Pancreas (tissue), 10 donors: Measurements from ENCODE around the gene GMDS. TPM values are rescaled to one million over a fixed set of nuclear protein-coding genes. Genes with fewer than 3 reads are reported as not detected.

ENCODE experiments used
- ATAC-seq, 4 donors: fragments of 200-7000 bp; cut with Tn5 transposase; one replicate each; pipeline versions ENCODE4 v1.8.0 to v1.9.1; 2020; ENCODE audit warnings: mild to moderate bottlenecking in 4 of 4, moderate library complexity in 4 of 4
- DNase-seq, 6 donors: peaks; one replicate each; pipeline ENCODE4 v3.0.0-alpha.2; 2020
- FAIRE-seq: peaks from 2 replicates; lab custom pipeline; 2012; peaks lifted over from hg19 to GRCh38; lab: Jason Lieb, UNC
- H3K27ac ChIP-seq, 4 donors: fragments of 200-600 bp; sonication (generic); 1 replicate in 3 of 4; 2 replicates in 1 of 4; pipeline versions ENCODE4 v1.5.0 to v1.8.0; 2020
- H3K27me3 ChIP-seq, 4 donors: fragments of 200-600 bp; one replicate each; pipeline ENCODE4 v1.8.0; 2021
- H3K36me3 ChIP-seq, 3 donors: fragments of 200-600 bp; sonication (generic) in 1 of 3; one replicate each; pipeline versions ENCODE4 v1.5.0 to v1.8.0; 2020 to 2021
- H3K4me1 ChIP-seq, 3 donors: fragments of 200-600 bp; one replicate each; pipeline ENCODE4 v1.8.0; 2021
- H3K4me3 ChIP-seq, 4 donors: fragments of 200-600 bp; sonication (generic) in 2 of 4; one replicate each; pipeline versions ENCODE4 v1.5.0 to v1.8.0; 2020 to 2021
- H3K9me3 ChIP-seq, 4 donors: fragments of 200-600 bp; one replicate each; pipeline ENCODE4 v1.8.0; 2021
- WGBS, 2 donors: extraction: QIAGEN DNeasy Blood & Tissue Kit; methylation state at CpG; one replicate each; pipeline ENCODE4 v1.1.7; 2013; 5-methylcytosine and 5-hydroxymethylcytosine counted together
- intact Hi-C, 3 donors: fragments of 100-400 bp; cut with DNase I; formaldehyde crosslinking; loops; one replicate each; pipeline versions ENCODE4 v1.11.1 to v1.14.2; 2022
- polyA plus RNA-seq, 2 donors: library from polyadenylated mRNA; stranded (reverse); fragments of 200-250 nt; gene quantifications; one replicate each; pipeline ENCODE4 v1.2.3, GENCODE V29; 2013
- total RNA-seq, 6 donors: library from RNA; stranded (reverse); fragmentation: NEBNext Ultra II Directional in 4 of 6; extraction: Animal tissue kit (Norgen Biotek cat#: 25700) in 4 of 6; gene quantifications; one replicate each; pipeline versions ENCODE4 v1.2.1 to v1.2.4, GENCODE V29; 2021 to 2023
- TF ChIP-seq, protein P1 (sequence below), 4 donors: fragments of 200-600 bp; sonication (generic) in 3 of 4; IDR thresholded peaks; one replicate each; pipeline versions ENCODE4 v1.5.0 to v1.8.0; 2021; ENCODE audit warnings: antibody characterized with exemption in 4 of 4
- donor health status: healthy with polysubstance abuse.
- donor health status: DM: no; HTN: no; CAD: no; lungs with moderate emphysema.
- donor health status: DM: no; HTN: no; CAD: no.
- donor health status: control.
- donor health status: control.
- donor health status: Bipolar disorder and iron deficiency.
- donor health status: DM: yes; HTN: yes; CAD: no.
- donor health status: DM: no; HTN: no; CAD: no.
- donor health status: DM: no; HTN: no; CAD: no.
- donor health status: DM: yes; HTN: yes; CAD: no.

GMDS gene
- total and polyA plus RNA-seq, 8 donors = 7.6 to 40.8 (median 26.5) TPM

DNA sequence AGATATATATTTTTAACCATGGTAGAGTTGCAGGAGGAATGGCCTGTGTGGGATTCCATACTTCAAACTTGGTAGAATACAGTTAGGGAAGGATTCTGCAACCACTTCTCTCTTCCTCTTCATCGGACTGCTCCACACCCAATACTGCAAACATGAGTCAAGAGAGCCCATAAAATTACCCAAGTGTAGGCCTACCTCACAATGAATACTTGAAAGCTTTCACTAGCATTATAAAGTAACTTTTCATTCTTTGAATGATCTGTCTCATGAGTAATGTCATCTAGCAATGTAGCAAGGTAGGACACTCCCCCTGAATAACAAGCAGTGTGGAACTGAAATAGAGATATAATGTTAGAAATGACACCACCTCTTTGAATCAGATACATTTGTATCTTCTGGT, 556.3 kb downstream of the GMDS start:
- FAIRE-seq (no peak), DNase-seq (no peak), ATAC-seq (no peak)

DNA sequence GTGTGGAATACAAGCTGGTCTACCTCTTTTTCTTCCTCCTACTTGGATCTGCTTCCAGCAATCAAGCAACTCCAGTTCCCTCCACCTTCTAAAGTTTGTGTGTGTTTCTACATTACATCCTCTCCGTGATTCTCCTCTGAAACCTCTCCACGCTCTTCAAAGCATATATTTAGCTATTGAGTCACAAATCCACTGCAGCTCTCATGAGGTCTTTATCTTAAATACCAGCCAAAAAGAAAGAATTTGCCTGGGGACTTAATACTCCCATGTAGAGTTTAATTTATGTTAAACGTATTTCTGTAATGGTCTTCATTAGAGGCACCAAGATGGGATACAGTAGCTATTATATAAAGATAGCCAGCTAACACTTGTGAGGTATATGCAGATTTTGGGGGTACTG, 557.0 kb downstream of the GMDS start:
- WGBS, 2 donors = 96 to 98% methylated on average over 3 of the region's 3 CpGs
- Histone ChIP-seq H3K4me1 (no peaks in the 10 kb centered on the region), H3K4me3 (no peak overlapping the region), H3K36me3 (no peaks in the 10 kb centered on the region), H3K27me3 (no peaks in the 10 kb centered on the region), H3K9me3 (no peaks in the 10 kb centered on the region), H3K27ac (no peak overlapping the region)
- no peak for DNase-seq
- FAIRE-seq = no peak
- ATAC-seq = no peak
- TF ChIP-seq, protein P1, sequence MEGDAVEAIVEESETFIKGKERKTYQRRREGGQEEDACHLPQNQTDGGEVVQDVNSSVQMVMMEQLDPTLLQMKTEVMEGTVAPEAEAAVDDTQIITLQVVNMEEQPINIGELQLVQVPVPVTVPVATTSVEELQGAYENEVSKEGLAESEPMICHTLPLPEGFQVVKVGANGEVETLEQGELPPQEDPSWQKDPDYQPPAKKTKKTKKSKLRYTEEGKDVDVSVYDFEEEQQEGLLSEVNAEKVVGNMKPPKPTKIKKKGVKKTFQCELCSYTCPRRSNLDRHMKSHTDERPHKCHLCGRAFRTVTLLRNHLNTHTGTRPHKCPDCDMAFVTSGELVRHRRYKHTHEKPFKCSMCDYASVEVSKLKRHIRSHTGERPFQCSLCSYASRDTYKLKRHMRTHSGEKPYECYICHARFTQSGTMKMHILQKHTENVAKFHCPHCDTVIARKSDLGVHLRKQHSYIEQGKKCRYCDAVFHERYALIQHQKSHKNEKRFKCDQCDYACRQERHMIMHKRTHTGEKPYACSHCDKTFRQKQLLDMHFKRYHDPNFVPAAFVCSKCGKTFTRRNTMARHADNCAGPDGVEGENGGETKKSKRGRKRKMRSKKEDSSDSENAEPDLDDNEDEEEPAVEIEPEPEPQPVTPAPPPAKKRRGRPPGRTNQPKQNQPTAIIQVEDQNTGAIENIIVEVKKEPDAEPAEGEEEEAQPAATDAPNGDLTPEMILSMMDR (IDR thresholded peaks at IDR 0.05) = no peak
- intact Hi-C loops = no loop called here

More for the DNA sequence above, 556.3 kb downstream of the GMDS start:
- Histone ChIP-seq H3K27ac (no peak overlapping the region), H3K4me3 (no peak overlapping the region), H3K36me3 (no peaks in the 10 kb centered on the region), H3K9me3 (no peaks in the 10 kb centered on the region), H3K4me1 (no peaks in the 10 kb centered on the region), H3K27me3 (no peaks in the 10 kb centered on the region)
- WGBS, 2 donors = 94 to 100% methylated on average over 1 of the region's 1 CpG
- intact Hi-C loops = no loop called here
- TF ChIP-seq, protein P1 (IDR thresholded peaks at IDR 0.05) = no peak

DNA sequence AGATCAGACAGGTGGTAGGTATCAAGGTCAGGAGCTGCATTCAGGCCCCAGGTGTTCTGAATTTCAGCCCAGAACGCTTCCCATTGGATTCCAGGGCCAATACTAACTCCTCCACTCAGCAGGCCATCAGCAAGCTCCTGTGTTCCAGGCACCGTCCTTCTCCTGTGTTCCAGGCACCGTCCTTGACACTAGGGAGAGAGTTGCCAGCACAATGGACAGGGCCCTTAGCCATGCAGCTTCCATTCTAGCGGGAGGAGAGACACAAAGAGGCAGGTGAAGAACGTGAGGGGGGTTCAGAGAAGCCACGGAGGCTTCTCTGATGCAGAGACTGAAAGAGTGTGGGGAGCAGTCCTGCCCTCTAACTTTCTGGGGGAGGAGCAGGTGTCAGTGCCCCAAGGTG, 558.0 kb downstream of the GMDS start:
- no peak overlapping the region for H3K27ac ChIP-seq
- 83 to 84% methylated on average over 5 to 6 of the region's 6 CpGs for WGBS, 2 donors
- H3K27me3 ChIP-seq = no peaks in the 10 kb centered on the region
- H3K9me3 ChIP-seq = no peaks in the 10 kb centered on the region
- intact Hi-C loops = no loop called here
- FAIRE-seq (no peak), ATAC-seq (no peak), DNase-seq (no peak)
- H3K4me1 ChIP-seq = no peaks in the 10 kb centered on the region
- no peaks in the 10 kb centered on the region for H3K36me3 ChIP-seq
- TF ChIP-seq, protein P1 (IDR thresholded peaks at IDR 0.05) = no peak
- H3K4me3 ChIP-seq = no peak overlapping the region

DNA sequence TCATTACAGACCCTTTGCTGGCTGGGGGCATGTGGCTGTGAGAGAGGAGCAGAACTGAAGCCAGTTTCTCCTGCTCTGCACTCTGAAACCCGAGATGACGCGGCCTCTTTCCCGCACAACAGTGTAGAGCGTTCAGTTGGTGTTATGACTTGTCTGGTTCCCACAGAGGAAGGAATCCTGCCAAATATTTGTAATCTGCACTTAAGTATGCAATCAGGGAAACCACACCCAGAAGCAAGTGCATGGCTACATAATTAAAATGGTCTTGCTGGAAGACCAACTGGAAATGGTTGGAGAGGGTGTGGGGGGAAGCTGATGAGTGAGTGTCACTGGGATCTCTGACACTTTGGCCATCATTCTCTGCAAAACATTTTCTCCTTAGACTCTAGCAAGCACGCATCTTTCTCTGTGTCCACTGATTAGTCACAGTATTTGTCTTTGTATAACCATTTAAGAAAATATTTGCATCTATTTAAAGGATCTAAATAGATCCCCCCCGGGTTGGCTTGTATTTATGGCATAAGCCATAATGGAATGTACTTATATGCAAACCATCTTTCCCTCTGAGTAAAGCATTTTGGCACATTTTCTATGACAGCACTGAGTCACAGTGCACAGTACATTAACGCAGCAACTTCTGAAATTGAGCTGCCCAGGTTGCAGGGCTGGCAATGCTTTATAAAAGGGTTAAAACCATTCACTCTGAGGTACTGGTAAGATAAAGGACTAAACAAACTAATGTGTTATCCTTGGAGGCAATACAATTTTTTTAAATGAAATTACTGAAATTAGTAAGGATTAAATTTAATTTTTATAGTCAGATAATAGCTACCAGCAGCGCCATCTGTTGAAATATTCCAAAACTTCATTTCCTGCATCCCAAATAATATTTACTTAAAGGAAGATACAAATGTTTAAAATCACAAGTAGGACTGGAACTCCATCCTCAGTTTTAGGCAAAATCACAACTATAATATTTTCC, 559.0 kb downstream of the GMDS start:
- ATAC-seq (peak in 2 of 4 donors; percentile 21 to 65), FAIRE-seq (no peak), DNase-seq (no peak)
- WGBS, 2 donors = 78 to 80% methylated on average over 9 of the region's 9 CpGs
- H3K36me3 ChIP-seq = no peaks in the 10 kb centered on the region
- no peaks in the 10 kb centered on the region for H3K4me1 ChIP-seq
- intact Hi-C loops = no loop called here
- H3K27me3 ChIP-seq = no peaks in the 10 kb centered on the region
- H3K4me3 ChIP-seq = no peak overlapping the region
- TF ChIP-seq, protein P1 (IDR thresholded peaks at IDR 0.05) = no peak
- H3K27ac ChIP-seq = no peak overlapping the region
- no peaks in the 10 kb centered on the region for H3K9me3 ChIP-seq

DNA sequence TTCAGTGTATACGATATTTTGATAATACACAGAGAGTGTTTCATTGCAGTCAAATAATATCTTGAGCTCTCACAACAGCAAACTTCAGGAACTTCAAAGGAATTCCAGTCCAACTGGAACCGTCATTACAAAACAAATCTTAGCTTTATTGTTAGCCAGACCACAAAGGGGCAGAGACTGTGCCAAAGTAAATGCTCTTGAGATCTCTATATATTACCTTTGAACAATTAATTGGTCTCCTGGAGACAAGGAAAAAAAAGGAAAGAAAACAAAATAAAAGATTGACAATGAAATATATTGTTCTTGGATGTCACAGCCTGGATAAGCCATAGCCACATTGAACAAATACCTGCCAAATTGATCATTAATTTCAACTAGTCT, 565.7 kb downstream of the GMDS start:
- H3K27ac ChIP-seq = no peak overlapping the region

More for the DNA sequence above, 565.7 kb downstream of the GMDS start:
- intact Hi-C loops = no loop called here
- ATAC-seq = peak in 3 of 4 donors; percentile 52 to 66 (median 53)
- Histone ChIP-seq H3K4me3 (no peak overlapping the region), H3K27me3 (no peaks in the 10 kb centered on the region), H3K36me3 (no peaks in the 10 kb centered on the region), H3K9me3 (no peaks in the 10 kb centered on the region), H3K4me1 (peaks cover 8 to 19% (median 19%) of the 10 kb centered on the region in 3 donors)
- 29 to 31% methylated on average over 2 of the region's 2 CpGs for WGBS, 2 donors
- no peak for DNase-seq
- TF ChIP-seq, protein P1 (IDR thresholded peaks at IDR 0.05) = no peak
- no peak for FAIRE-seq
